HG03064 (cell line): ENCODE data around the gene SNHG17.
"Not testable (repeated sequence)": the region's sequence is repeated elsewhere in the genome, so short reads cannot be mapped to it uniquely, and the experiment has no call there.

ENCODE experiments used
- ATAC-seq: cut with Tn5 transposase; IDR thresholded peaks from one replicate; pipeline ENCODE4 v1.9.1; 2021; ENCODE audit warnings: low read depth; ENCODE audit not compliant: unreplicated experiment

The SNHG17 gene

DNA sequence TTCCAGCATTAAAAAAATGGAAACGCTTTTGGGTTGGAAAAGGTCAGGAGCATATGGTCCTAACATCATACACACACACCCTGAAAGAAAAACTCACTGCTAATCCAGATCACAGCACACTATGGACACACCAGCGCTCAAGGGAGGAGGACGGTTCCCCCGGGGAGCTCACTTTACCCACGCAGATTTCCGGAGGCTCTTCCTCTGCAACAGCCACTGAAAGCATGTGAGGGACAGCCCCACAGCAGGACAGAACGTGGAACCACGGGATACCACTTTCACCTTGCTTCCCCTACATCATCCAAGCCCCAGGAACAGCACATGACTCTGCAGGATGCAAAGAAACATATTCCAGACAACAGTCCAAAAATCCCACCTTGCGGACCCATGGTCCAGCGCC, 13.2 kb downstream of the SNHG17 start:
- ATAC-seq: no peak

DNA sequence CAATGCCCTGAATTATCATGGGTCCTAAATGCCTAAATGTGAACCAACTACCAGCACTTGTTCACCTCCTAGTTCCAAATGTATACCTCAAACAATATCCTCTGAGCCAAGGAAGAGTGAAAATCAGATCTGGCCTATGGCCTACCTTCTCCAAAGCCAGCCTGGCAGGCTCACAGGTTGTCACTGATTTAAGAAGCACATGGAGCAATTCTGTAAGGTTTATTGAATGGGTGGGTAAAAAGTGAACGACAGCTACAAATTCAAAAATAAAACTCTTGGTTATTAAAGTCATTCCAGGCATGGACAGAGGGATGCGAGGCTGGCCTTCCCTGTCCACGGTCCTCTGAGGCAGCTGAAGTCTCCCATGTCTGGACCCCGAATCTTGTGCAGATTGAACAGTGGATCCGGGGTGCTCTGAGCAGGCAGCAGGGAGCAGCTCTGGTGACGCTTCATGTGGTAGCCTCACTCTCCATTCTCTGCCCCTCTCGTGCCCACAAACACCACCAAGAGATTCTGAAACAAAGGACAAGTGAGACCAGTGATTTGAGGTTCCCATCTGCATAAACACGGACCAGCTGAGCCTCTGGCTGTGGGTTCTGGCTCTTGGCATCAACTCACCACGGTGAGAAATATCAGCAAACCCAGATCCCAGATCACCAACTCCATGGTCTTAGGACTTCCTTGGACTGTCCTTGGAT, 14.6 kb downstream of the SNHG17 start:
- ATAC-seq: no peak

DNA sequence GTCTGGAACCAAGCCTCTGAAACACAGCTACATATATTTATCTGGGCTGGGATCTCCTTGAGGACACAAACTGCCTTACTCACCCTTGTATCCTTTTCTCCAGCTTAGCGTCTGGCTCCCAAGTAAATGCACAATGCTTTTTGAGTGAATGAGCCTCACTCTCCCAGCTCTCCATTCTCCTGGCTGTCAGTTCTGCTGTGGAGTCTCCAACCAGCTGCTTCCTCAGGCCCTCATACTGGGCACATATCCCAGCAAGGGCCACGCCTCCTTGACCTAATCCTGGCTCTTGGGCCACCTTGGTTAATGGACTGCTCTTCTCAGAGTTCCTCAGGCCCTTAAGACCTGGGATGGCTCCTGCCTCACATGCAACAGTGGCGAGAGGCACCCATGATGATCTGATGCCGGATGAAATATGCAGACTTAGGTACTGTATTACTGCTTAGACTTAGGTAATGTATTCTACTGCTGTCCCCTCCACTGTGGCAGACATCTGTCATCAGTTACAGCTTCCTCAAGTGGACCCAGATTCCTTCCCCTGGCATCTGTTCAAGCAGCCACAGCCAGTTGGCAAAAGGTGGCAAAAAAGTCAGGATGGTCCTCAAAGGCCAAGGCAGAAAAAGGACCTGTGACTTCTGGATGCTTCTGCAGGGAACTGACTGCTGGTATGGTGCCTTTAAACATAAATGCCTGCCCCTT, 16.5 kb downstream of the SNHG17 start:
- ATAC-seq: no peak

DNA sequence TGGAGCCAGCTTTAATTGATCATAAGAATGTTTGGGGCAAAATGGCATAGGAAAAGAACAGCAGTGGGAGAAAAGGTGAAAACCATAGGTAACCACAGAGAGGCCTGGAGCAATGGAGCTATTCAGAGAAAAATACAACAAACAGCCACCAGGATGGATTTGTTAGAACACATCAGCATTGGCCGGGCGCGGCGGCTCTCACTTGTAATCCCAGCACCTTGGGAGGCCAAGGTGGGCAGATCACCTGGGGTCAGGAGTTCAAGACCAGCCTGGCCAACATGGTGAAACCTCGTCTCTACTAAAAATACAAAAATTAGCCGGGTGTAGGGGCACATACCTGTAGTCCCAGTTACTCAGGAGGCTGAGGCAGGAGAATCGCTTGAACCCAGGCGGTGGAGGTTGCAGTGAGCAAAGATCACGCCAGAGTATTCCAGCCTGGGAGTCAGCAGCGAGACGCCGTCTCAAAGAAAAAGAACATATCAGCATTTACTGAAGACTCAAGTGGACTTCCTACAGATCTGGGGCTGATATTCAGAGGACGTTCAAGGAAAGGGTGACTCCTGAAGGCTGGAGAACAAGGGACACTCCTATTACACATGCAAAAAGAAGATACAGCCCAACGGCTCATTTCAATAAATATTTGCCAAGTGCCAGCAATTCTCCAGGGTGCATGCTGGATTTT, 20.2 kb downstream of the SNHG17 start:
- ATAC-seq: no peak

DNA sequence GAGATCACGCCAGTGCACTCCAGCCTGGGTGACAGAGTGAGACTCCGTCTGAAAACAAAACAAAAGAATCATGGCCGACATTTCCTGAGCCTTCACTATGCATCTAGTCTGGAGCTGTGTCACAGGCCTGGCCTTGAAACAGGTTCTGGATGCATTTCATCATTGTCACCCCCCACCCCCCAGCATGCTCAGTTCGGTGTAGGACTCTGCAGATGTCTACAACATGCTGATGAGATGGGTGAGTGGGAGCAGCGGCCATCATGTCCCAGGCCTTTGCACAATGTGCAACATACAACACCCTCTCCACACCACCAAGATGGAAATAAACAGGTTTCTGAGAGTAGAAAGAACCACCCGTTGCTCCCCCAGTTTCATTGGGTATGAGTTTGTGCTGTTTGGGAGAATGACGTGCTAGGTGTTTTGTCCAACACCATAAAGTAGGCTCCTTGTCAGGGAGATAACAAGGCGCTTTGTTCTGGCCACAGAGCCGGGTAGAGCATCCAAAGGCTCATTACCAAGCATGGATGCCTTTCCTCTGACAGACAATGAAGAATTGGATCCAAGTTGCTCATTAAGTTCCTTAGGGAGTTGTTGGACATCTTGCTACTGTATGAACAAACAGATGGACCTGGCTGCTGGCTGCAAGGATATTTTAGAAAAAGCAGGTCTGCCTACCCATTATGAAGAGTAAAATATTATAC, 22.1 kb downstream of the SNHG17 start:
- ATAC-seq: no peak

DNA sequence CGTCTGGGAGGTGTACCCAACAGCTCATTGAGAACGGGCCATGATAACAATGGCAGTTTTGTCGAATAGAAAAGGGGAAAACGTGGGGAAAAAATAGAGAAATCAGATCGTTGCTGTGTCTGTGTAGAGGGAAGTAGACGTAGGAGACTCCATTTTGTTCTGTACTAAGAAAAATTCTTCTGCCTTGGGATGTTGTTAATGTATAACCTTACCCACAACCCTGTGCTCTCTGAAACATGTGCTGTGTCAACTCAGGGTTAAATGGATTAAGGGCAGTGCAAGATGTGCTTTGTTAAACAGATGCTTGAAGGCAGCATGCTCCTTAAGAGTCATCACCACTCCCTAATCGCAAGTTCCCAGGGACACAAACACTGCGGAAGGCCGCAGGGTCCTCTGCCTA, 27.3 kb downstream of the SNHG17 start:
- not testable (repeated sequence) for ATAC-seq

DNA sequence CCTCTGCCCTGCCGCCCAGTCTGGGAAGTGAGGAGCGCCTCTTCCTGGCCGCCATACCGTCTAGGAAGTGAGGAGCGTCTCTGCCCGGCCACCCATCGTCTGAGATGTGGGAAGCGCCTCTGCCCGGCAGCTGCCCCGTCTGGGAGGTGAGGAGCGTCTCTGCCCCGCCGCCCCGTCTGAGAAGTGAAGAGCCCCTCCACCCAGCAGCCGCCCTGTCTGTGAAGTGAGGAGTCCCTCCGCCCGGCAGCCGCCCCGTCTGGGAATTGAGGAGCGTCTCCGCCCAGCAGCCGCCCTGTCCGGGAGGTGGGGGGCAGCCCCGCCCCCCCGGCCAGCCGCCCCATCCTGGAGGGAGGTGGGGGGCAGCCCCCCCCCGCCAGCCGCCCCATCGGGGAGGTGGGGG, 27.8 kb downstream of the SNHG17 start:
- no peak for ATAC-seq

DNA sequence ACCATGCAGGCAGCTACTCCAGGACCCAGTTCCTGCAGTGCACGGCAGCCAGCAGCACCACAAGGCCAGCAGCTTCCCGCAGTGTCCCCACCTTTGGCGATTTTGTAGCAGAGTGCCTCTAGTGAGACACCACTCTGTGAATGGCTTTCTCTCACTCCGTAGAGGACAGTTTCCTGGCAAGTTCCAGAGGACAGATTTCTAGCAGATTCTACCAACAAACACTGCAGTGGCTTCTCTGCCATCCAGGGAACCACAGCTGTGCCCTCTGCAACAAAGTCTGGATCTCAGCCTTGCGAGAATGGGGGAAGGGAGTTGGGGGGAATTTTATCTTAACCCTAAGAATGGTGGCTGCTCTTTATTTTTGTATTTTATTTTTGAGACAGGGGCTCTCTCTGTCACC, 28.7 kb downstream of the SNHG17 start:
- ATAC-seq: no peak

DNA sequence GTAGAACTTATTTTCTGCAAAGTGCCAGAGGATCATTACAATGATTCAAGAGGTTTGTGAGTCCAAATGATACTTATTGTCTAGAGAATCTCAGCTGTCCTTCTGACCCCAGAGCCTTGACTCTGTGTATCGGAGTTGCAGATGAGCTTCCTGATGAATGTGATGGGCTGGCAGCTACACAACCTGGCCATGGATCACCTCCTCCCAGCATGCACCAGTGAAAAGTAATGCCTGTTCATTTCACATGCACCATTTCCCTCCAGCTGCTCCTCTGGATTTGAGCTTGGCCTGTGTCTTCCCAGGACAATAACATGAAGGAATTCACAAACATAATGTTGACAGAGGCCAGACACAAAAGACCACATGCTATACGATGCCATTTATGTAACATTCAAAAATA, 30.0 kb downstream of the SNHG17 start:
- ATAC-seq: no peak

DNA sequence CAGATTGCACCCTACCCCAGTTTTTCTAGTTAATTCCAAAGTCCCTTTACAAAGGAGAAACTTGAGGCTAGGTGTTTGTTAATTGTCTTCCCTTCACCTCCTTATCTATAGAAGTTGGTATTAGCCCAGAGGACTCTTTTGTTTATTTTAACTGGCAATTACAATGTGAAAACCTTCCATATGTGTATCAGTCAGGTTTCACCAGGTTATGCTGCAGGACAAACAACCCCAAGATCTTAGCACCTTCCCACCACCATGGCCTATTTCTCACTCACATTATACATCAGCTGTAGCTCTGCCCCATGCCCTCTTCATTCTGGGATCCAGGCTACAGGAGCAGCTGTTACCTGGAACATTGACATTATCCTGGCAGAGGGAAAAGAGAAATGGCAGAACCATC, 31.1 kb downstream of the SNHG17 start:
- no peak for ATAC-seq

DNA sequence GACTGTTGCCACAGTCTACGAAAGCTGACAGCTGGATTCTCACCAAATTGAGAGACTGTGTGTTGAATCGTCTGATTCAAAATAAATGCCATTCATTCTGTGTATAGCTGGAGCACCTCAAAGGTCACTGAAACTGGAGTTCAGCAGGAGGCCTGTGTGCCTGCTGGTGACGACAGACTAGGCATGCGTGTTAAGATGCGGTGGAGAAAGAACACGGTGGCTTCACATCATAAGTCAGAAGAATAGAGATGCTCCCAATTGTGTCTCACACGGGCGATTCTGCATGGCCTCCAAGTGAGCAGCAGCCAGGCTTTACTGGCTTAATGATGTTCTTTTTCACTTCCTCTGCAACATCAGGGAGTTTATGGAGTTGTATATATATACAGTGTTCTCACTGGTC, 32.3 kb downstream of the SNHG17 start:
- no peak for ATAC-seq

DNA sequence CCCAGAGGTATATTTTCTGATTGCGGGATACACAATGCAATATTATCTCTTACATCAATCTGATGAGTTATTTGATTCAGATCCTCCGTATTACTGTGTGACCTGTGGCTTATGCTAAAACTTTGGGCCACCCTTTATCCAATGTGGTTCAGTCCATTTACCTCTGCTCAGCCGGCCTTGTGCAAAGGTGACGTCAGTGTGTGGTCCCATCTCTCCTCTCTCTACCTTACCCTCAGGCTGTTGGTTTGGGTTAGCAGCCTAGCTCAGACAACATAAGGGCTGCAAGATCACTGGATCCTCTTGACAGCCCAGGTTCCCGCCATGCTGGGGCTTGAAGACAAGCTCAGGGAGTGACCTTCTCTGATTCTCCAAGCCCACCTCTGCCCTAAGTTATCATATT, 33.0 kb downstream of the SNHG17 start:
- no peak for ATAC-seq

DNA sequence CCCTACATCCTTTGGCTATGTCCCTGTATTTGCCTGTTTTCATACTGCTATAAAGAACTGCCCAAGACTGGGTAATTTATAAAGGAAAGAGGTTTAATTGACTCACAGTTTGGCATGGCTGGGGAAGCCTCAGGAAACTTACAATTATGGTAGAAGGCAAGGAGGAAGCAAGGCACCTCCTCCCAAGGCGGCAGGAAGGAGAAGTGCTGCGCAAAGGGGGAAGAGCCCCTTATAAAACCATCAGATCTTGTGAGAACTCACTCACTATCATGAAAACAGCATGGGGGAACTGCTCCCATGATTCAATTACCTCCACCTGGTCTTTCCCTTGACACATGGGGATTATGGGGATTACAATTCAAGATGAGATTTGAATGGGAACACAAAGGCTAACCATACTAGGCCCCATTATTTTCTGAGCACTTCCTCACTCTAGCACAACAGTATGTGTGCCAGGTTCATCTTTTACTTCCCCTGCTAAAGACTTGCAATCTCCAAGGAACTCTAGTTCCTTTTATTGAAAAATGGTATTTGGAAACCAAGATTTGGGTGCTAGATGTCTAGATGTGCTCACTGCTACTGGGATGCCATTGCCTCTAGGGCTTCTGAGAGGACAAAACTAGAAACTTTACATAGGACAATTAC, 39.3 kb downstream of the SNHG17 start:
- ATAC-seq: not testable (repeated sequence)

DNA sequence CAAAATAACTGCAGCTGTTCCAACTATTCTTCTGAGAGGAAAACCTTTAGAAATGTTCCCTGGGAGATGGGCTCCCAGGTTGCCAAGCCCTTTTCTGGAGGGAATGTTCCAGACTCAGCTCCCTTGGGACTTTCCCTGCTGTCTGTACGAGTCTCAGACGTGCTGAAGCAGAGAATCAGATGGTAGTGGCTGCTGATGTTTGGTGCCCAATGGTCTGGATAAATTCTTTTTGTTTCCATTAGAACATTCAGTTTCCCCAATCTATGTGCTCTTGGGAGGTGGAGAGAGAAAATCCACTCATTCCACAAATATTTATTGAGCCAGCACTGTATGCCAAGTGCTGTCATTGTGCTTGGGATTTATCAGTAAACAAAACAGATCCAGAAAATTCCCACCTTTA, 40.0 kb downstream of the SNHG17 start:
- no peak for ATAC-seq

DNA sequence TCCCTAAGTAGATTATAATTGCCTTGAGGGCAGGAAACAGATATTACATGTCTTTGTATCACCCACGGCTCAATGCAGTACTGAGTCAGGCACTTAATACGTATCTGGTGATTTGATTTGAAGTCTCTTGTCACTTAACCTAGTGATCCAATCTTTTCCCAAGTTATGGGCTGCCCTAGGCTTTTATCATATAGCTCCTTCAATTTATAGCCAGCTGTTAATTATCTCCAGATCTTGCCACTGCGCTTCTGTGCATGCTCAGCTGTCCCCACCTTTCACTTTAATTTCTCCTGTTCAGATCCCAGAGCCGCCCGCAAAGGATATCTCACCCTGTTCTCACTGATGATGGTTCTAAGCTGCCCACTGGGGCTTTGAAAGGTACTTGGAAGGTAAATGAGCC, 41.9 kb downstream of the SNHG17 start:
- ATAC-seq: no peak

DNA sequence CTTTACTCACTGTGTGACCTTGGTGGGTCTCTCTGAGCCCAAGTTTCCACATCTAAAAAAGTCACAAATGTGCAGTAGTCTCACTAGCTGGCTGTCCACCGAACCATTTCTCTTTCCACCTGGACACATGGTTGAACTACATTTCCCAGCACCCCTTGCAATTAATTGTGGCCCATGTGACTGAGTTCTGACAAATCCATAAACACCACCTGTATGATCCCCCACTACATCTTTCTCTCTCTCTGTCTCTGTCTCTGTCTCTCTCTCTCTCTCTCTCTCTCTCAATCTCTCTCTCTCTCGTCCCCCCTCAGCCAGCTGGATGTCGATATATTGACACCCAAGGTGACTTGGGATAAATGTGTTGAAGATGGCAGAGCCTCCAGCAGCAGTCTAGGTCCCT, 42.8 kb downstream of the SNHG17 start:
- ATAC-seq: no peak

DNA sequence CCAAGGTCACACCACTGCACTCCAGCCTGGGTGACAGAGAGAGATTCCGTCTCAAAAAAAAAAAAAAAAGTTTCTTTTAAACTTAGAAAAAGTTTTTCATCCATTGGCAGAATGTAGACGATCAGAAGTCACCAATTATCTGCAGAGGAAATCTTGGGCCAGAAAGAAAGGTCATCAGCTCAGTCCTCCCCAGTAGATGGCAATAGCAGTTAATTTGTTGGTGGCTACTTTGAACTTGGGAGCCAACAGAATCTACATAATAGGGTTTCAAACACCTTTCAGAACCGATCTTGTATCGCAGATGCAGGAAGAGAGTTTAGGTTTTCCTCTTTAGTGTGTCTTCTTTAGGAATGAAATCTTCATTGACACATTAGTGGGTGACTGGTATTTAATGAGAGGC, 47.2 kb downstream of the SNHG17 start:
- ATAC-seq: no peak

DNA sequence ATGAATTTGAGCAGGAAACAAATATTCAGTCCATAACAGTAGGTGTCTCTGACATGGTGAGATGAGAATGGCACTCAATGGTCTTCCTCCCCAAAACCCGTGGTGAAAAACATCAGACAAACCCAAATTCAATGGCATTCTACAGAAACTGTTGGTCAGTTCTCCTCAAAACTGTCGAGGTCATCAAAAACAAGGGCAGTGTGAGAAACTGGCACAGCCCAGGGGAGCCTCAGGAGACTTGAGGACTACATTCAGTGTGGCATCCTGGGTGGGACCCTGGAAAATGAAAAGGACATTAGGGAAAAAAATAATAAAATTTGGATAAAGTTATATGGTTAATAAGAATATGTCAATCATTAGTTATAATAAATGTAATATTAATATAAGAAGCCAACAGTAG, 48.3 kb downstream of the SNHG17 start:
- ATAC-seq: no peak

DNA sequence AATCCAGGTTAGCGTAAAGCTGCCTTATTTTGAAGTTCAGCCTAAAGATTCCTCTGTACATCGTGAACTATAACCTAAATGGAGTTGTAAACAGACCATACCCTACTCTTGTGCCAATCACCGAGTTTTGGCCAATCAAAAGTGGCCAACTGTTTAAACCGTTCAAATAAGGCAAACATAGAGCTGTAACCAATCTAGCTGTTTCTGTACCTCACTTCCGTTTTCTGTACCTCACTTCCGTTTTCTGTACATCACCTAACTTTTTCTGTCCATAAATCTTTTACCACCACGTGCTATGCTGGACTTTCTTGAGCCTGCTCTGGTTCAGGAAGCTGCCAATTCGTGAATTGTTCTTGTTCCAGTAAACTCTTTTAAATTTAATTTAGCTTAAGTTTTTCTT, 49.1 kb downstream of the SNHG17 start:
- no peak for ATAC-seq

DNA sequence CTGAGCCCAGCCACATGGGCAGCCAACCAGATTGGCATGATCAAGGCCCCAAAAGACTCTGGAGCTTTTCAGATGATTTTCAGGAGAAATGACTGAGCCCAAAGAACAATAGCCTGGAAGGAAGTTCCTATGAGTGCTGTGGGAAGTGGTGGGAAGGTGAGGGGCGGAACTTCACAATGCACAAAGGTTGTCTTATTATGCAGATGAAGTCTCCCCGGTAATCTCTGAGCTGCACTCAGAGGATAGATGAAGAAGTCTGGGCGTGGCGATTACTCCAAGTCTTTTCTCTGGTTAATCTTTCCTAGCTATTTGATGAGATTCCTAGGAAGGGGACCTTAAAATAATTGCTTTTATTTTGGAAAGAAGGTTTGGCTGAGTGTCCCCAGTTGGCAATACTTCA, 52.0 kb downstream of the SNHG17 start:
- no peak for ATAC-seq

DNA sequence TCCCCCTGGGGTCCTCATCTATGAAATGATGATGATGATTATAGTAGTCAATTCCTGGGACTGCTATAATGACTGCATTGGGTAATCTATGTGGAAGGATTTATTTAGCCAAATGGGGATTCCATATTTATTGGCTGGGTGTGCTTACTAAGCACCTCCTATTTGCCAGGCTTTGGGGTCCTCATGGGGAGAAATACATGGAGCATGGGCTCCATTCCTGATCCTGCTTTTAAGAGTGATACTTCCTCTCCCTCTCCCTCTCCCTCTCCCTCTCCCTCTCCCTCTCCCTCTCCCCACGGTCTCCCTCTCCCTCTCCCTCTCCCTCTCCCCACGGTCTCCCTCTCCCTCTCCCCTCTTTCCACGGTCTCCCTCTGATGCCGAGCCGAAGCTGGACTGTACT, 57.3 kb downstream of the SNHG17 start:
- ATAC-seq: not testable (repeated sequence)
